Stimulated activated naive B cell treated with anti-CD40 and anti-IgM and Interleukin-4, amounts not matched to agents 10 μg/mL and 1 μg/mL and 100 μg/mL, for 72 hours (primary cell): Measurements from ENCODE around the gene HSPA4L.

Experiments used
- ATAC-seq, 2 donors: fragments of 150-1000 bp; cut with Tn5 transposase; replicated peaks; 2 replicates each; pipeline ENCODE4 v1.10.0; 2021; ENCODE audit warnings: moderate library complexity in 1 of 2
- DNase-seq: peaks from one replicate; pipeline ENCODE4 v3.0.0; 2021
- H3K27ac Mint-ChIP-seq: one replicate; pipeline ENCODE4 v1.8.0; 2022; ENCODE audit warnings: mild to moderate bottlenecking, mixed read lengths
- H3K27me3 Mint-ChIP-seq, 2 donors: one replicate each; pipeline ENCODE4 v1.8.0; 2022; ENCODE audit warnings: mixed read lengths in 2 of 2
- H3K36me3 Mint-ChIP-seq, 2 donors: one replicate each; pipeline ENCODE4 v1.8.0; 2022; ENCODE audit warnings: mixed read lengths in 2 of 2, mild to moderate bottlenecking in 1 of 2
- H3K4me1 Mint-ChIP-seq, 2 donors: one replicate each; pipeline ENCODE4 v1.8.0; 2022; ENCODE audit warnings: mixed read lengths in 2 of 2, mild to moderate bottlenecking in 1 of 2
- H3K4me3 Mint-ChIP-seq, 2 donors: one replicate each; pipeline ENCODE4 v1.8.0; 2022; ENCODE audit warnings: mild to moderate bottlenecking in 2 of 2, mixed read lengths in 2 of 2, moderate library complexity in 1 of 2
- H3K9me3 Mint-ChIP-seq, 2 donors: one replicate each; pipeline ENCODE4 v1.8.0; 2022; ENCODE audit warnings: mixed read lengths in 2 of 2, mild to moderate bottlenecking in 1 of 2

Gene HSPA4L

DNA sequence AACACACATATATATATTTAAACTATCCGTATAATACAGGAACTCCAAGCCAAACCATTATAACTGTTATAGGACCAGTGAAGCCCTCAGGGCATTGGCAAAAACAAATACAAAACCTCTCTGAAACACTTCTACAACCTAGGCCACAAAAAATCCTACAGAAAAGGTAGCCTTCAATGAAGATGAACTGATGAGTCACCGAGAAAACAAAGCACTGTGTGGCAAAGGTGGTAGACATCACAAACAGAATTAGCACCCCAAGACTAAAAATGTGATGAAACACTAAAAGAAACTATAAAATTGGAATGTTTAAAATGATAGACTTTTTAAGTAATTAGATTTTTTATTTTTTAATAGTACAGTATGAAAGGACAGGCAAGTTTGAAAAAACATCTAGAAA, 5.5 kb upstream of the HSPA4L start:
- peaks cover 37 to 70% of the 10 kb centered on the region in 2 donors for H3K27me3 Mint-ChIP-seq
- H3K4me1 Mint-ChIP-seq, result peaks cover 2 to 12% of the 10 kb centered on the region in 2 donors
- peaks cover 2 to 4% of the 10 kb centered on the region in 2 donors for H3K36me3 Mint-ChIP-seq
- DNase-seq, result no peak
- H3K4me3 Mint-ChIP-seq, result no peak overlapping the region
- no peak for ATAC-seq
- H3K27ac Mint-ChIP-seq, result no peak overlapping the region
- H3K9me3 Mint-ChIP-seq, result peaks cover 2 to 4% of the 10 kb centered on the region in 2 donors

DNA sequence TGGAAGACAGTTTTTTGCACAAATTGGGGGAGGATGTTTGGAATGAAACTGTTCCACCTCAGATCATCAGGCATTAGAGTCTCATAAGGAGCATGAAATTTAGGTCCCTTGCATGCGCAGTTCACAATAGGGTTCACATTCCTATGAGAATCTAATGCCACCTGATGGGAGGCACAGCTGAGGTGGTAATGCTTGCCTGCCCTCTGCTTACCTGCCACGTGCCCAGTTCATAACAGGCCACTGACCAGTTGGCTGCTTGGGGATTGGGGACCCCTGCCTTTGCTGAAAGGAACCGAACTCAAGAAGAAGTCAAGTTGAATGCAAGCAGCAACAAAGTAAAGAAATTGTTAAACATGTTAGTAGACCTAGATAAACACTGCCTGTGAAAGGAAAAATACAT, 4.6 kb upstream of the HSPA4L start:
- Mint-ChIP-seq H3K36me3 (peaks cover 2 to 4% of the 10 kb centered on the region in 2 donors), H3K27ac (no peak overlapping the region), H3K27me3 (peaks cover 37 to 65% of the 10 kb centered on the region in 2 donors), H3K9me3 (peaks cover 2 to 4% of the 10 kb centered on the region in 2 donors), H3K4me3 (no peak overlapping the region), H3K4me1 (peaks cover 5 to 19% of the 10 kb centered on the region in 2 donors)
- no peak for ATAC-seq
- no peak for DNase-seq

DNA sequence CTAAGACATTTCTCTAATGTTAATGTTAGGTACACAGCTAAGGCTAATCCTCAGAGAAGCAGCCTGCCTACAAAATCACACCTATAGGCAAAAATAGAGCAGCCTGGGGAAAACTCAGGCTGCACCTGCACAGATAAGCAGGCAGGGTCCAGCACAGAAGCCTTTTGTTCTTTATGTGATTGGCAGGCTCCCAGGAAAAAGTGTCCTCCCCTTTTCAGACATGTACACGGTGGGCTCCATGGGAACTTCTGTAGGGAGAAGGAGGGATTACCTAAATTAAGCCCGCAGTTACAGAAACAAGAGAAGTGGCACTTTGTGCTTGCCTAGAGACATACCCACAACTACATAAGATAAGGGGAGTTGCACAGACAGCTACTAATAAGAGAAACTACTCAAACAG, 4.0 kb upstream of the HSPA4L start:
- DNase-seq, result no peak
- Mint-ChIP-seq H3K9me3 (peaks cover 2 to 4% of the 10 kb centered on the region in 2 donors), H3K36me3 (peaks cover 2 to 4% of the 10 kb centered on the region in 2 donors), H3K27ac (no peak overlapping the region), H3K27me3 (peaks cover 36 to 65% of the 10 kb centered on the region in 2 donors), H3K4me3 (no peak overlapping the region), H3K4me1 (peaks cover 10 to 25% of the 10 kb centered on the region in 2 donors)
- no peak for ATAC-seq

DNA sequence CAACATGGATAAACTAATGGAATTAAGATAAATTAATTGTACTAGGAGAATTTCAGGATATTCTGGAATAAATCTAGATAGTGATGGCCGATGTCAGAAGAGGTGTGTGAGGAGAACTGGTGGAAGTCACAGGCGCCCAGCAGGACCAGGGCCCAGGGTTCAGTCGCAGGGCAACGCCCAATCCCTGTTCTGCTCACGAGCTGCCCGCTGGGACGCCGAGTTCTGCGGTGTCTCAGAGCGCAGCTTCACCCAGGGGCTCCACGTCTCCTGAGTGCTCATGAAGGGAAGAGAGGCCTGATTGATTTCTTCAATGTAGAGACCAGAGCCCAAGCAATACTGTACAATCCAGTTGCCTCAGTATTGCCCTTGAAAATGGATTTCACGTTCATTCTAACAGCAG, 1.5 kb upstream of the HSPA4L start:
- Mint-ChIP-seq H3K27ac (no peak overlapping the region), H3K27me3 (peaks cover 43 to 72% of the 10 kb centered on the region in 2 donors), H3K4me3 (no peak overlapping the region)

DNA sequence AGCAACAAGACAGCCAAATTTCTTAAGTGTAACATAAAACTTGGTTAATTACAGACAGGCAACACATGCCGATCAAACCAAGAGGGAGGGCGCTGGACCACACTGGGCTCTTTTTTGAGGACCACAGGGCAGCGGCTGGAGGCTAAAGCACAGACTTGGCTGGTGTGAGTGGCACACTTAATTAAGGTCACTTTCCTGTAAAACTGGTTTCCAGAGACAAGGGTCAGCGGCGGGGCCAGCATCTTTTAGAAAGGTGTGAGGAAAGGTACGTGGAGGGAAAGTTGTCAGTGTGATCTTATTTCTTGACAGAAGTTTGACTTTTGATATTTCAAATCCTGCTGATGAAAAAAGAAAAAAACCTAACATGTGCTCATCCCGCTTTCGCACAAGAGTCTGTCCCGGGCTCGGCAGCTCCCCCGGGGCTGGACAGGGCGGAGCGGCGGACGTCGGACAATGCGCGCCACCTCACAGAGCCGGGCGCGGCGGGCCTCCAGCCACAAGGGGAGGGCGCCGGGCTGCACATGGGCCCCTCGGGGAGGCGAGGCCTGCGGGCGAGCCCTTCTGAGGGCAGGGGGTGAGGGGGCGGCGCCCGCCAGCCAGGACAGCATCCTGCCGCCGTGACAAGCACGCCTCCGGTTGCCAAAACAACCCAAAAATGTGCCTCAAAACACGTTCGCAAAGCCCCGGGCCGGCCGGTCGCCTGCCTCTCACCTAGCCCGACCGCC, 660 bp upstream of the HSPA4L start:
- H3K9me3 Mint-ChIP-seq, result peaks cover 2 to 4% of the 10 kb centered on the region in 2 donors
- peak overlapping the region; percentile 82 to 86 for H3K4me3 Mint-ChIP-seq
- H3K27ac Mint-ChIP-seq, result peak overlapping the region; percentile 69
- DNase-seq (no peak), ATAC-seq (peak; percentile 29 to 41)
- peaks cover 2 to 4% of the 10 kb centered on the region in 2 donors for H3K36me3 Mint-ChIP-seq
- H3K27me3 Mint-ChIP-seq, result peaks cover 40 to 68% of the 10 kb centered on the region in 2 donors
- H3K4me1 Mint-ChIP-seq, result peaks cover 11 to 34% of the 10 kb centered on the region in 2 donors

More for the DNA sequence above, 1.5 kb upstream of the HSPA4L start:
- DNase-seq (no peak), ATAC-seq (no peak)
- H3K9me3 Mint-ChIP-seq, result peaks cover 2 to 4% of the 10 kb centered on the region in 2 donors
- peaks cover 2 to 4% of the 10 kb centered on the region in 2 donors for H3K36me3 Mint-ChIP-seq
- H3K4me1 Mint-ChIP-seq, result peaks cover 11 to 34% of the 10 kb centered on the region in 2 donors

DNA sequence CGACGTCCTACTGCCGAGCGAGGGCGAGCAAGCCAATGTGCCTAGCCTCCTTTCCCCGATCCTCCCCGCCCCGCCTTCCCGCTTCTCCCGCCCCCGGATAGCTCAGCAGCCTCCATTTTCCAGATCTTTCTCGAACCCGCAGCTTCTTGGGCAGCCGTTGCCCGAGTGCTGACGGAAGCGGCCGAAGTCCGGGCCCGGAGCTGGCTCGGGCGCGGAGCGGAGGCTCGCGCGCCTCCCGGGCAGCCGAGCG, 172 bp upstream of the HSPA4L start:
- Mint-ChIP-seq H3K4me3 (peak overlapping the region; percentile 82 to 86), H3K4me1 (peaks cover 11 to 34% of the 10 kb centered on the region in 2 donors), H3K27me3 (peaks cover 40 to 64% of the 10 kb centered on the region in 2 donors), H3K9me3 (peaks cover 2 to 4% of the 10 kb centered on the region in 2 donors), H3K27ac (peak overlapping the region; percentile 59), H3K36me3 (peaks cover 2 to 4% of the 10 kb centered on the region in 2 donors)
- DNase-seq (no peak), ATAC-seq (peak; percentile 81 to 82)

DNA sequence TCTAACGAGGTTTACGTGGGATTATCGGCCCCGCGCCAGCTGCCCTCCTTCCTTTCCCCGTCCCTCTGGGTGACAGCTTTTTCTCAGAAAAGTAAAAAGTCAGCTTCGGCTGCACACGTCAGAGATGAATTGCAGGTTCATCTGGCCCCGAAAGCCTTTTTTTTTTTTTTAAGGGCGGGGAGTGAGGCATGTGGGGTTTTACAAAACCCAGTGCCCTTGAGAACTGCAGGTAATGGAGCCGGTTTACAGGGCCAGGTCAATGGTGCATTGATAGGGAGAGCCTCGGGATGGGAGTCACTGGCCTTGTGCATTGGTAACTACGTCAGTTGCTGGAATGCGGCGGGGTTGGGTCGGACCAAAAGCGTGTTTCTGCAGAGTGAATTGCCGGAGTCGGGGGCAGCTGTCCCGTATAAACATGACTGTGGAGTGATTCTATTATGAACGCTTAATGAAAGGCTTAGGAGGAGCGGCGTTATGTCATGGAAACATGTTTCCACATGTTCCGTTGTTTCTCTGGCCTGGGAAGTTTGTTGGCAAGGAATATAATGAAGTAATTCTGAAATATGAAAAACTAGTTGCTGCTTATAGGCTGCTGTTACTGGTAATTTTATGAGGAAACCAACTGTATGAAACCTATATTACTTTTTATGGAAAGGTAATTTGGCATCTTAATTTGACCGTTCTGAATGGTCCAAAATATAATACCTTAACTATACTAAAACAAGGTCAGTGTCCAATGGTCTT, 1.1 kb downstream of the HSPA4L start:
- Mint-ChIP-seq H3K9me3 (peaks cover 2 to 4% of the 10 kb centered on the region in 2 donors), H3K4me1 (peaks cover 11 to 34% of the 10 kb centered on the region in 2 donors), H3K27ac (peak overlapping the region; percentile 85), H3K36me3 (peaks cover 2 to 4% of the 10 kb centered on the region in 2 donors), H3K4me3 (peak overlapping the region; percentile 82 to 86), H3K27me3 (peaks cover 32 to 55% of the 10 kb centered on the region in 2 donors)
- ATAC-seq (peak in 1 of 2 donors; percentile 54), DNase-seq (no peak)

DNA sequence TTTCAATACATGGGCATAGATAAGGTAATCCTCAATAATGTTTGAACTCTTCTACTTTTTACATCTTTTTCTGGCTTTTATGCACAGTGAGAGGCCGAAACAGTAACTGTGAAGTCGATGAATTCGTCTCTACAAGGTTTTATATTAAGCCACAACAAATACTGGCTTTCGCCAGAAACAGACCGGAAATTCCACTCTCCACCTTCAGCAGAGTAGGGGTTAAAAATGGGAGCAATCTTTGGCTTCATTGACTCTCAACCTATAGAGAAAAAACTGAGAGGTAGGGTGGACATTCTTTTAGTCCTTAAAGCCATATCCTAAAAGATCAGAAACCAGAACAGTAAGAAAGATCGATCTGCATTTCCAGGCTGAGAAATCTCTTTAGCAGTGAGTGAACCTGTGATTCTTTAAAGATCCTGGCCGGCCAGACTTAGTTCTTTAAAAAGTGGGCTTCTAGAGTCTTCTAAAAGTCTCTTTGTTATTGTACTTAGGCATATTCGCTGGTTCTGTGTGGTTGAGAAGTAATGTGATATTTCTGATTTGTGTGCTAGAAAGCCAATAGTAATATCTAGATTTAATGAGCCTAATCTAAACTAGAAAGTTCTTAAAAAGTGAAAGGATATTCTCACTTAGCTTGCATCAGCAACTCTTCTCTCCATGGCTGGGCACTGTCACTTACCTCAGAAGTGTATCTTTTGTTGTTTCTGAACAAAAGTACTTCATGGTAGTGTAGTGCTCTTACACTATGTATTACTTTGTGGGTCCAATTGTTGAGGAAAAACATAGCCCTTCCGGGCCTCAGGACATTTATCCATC, 2.0 kb downstream of the HSPA4L start:
- Mint-ChIP-seq H3K4me3 (no peak overlapping the region), H3K27ac (no peak overlapping the region), H3K4me1 (peaks cover 11 to 34% of the 10 kb centered on the region in 2 donors), H3K36me3 (peaks cover 2 to 4% of the 10 kb centered on the region in 2 donors), H3K9me3 (peaks cover 2 to 4% of the 10 kb centered on the region in 2 donors), H3K27me3 (peaks cover 33 to 55% of the 10 kb centered on the region in 2 donors)
- DNase-seq (no peak), ATAC-seq (no peak)

DNA sequence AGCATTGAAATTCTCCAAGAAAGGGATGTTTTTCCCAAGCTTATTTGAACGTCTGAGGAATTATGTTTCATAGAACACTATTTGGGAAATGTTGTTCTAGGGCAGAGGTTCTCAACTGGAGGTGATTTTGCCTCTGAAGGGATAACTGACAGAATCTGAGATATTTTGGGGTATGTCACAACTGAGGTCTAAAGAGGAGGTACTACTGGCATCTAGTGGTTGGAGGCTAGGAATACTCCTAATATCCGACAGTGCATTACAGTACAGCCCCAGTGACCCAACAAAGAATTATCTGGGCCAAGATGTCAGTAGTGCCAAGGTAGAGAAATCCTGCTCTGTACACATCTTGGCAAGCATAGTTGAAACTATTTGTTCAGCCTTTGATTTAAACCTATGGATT, 6.4 kb downstream of the HSPA4L start:
- Mint-ChIP-seq H3K9me3 (no peaks in the 10 kb centered on the region), H3K27ac (no peak overlapping the region), H3K36me3 (no peaks in the 10 kb centered on the region), H3K27me3 (peaks cover 34 to 39% of the 10 kb centered on the region in 2 donors), H3K4me3 (no peak overlapping the region), H3K4me1 (peaks cover 0 to 5% of the 10 kb centered on the region in 2 donors)
- ATAC-seq (peak; percentile 38 to 65), DNase-seq (no peak)

DNA sequence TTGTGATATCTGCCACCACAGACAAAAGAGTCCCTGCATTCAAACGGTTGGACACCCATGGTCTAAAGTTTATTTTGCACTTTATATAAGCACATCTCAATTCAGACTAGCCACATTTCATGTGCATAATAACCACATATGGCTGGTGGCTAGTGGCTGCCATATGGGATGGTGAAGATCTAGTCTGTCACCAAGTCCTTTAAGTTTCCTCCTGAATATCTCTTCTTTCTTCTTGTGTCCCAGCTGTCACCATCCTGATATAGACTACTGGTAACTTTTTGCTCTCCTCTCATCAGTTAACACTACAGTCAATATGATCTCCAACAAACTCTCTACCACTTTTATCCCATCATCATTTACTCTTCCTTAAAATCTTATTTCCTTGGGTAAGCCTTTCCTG, 9.3 kb downstream of the HSPA4L start:
- no peak overlapping the region for H3K4me3 Mint-ChIP-seq
- H3K27me3 Mint-ChIP-seq, result peaks cover 25 to 38% of the 10 kb centered on the region in 2 donors
- DNase-seq, result no peak
- H3K27ac Mint-ChIP-seq, result no peak overlapping the region
- peaks cover 0 to under 1% of the 10 kb centered on the region in 2 donors for H3K9me3 Mint-ChIP-seq
- ATAC-seq, result no peak
- no peaks in the 10 kb centered on the region for H3K4me1 Mint-ChIP-seq
- no peaks in the 10 kb centered on the region for H3K36me3 Mint-ChIP-seq

DNA sequence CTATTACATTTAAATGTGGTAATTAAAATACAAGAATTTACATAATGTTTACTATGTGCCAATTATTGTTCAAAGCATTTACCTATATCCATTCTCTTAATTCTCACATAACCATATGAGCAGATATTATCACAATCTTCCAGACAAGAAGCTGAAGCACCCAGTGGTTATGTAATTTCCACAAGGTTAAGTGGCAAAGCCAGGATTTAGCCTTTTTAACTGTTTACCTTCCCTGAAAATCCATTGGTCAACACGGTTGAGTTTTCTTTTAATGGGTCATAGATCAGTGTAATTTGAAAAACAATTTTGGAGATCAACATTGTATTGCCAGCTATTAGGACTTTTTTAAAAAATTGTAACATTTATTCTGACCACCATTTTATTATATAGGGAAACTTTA, 11.4 kb downstream of the HSPA4L start:
- DNase-seq, result no peak

DNA sequence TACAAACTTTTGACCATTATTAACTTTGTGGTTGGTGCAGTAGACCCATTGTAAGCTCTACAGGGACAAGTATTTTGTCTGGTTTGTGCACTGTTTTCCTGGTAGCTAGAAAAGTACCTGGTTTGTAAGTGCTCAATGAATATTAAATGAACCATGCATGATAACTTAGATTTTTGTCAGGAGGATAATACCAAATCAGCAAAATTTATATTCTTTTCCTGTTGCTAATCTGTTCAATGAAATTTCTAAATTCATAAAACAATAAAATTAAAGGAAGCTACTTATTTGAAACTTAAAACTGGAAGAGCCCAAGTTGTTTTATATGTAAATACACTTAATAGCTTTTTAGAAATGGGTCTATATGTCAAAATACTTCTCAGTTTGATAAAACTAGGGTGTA, 17.6 kb downstream of the HSPA4L start:
- no peak overlapping the region for H3K27ac Mint-ChIP-seq
- DNase-seq (no peak), ATAC-seq (no peak)
- peaks cover 8 to 9% of the 10 kb centered on the region in 2 donors for H3K27me3 Mint-ChIP-seq
- H3K4me3 Mint-ChIP-seq, result no peak overlapping the region
- H3K4me1 Mint-ChIP-seq, result no peaks in the 10 kb centered on the region
- H3K9me3 Mint-ChIP-seq, result peaks cover 2 to 3% of the 10 kb centered on the region in 2 donors
- H3K36me3 Mint-ChIP-seq, result no peaks in the 10 kb centered on the region

More for the DNA sequence above, 11.4 kb downstream of the HSPA4L start:
- no peaks in the 10 kb centered on the region for H3K4me1 Mint-ChIP-seq
- no peak for ATAC-seq
- peaks cover 22 to 34% of the 10 kb centered on the region in 2 donors for H3K27me3 Mint-ChIP-seq
- no peaks in the 10 kb centered on the region for H3K36me3 Mint-ChIP-seq
- no peak overlapping the region for H3K4me3 Mint-ChIP-seq
- H3K9me3 Mint-ChIP-seq, result peaks cover 2 to 3% of the 10 kb centered on the region in 2 donors
- no peak overlapping the region for H3K27ac Mint-ChIP-seq

DNA sequence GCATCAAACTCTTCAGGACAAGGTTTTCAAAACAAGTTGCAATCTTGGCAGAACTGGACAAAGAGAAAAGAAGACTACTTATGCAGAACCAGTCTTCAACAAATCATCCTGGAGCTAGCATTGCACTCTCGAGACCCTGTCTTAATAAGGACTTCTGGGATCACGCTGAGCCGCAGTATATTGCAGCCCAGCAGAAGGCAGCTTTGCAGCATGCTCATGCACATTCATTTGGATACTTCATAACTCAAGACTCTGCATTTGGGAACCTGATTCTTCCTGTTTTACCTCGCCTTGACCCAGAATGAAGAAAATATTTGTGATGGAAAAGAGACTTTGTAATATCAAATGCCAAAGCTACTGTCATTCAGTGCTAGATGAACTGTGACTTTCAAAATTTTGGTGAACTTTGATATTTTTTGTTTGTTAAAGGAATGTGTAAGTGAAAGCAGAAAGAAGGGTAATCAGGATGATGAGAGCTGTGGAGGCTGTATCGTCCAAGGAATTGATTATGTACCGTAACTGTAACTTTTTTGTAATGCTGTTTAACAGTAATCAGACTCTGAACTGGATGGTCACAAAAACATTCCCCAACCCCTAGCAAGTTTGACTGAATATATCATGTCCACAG, 27.2 kb downstream of the HSPA4L start:
- no peaks in the 10 kb centered on the region for H3K9me3 Mint-ChIP-seq
- H3K36me3 Mint-ChIP-seq, result no peaks in the 10 kb centered on the region
- H3K4me3 Mint-ChIP-seq, result no peak overlapping the region
- H3K4me1 Mint-ChIP-seq, result no peaks in the 10 kb centered on the region
- DNase-seq (no peak), ATAC-seq (no peak)
- H3K27me3 Mint-ChIP-seq, result no peaks in the 10 kb centered on the region
- H3K27ac Mint-ChIP-seq, result no peak overlapping the region

DNA sequence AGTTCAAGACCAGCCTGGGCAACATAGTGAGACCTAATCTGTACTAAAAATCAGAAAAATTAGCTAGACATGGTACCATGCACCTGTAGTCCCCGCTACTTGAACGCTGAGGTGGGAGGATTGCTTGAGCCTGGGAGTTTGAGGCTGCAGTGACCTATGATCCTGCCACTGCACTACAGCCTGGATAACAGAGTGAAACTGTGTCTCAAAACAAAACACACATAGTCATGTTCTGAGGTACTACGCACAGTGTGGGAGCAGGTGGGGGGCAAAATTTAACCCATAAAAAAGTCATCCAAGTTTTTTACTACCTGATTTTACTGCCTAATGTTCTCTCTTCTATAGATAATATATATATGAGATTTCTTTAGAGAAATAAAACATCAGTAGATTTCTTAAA, 28.4 kb downstream of the HSPA4L start:
- Mint-ChIP-seq H3K36me3 (no peaks in the 10 kb centered on the region), H3K4me3 (no peak overlapping the region), H3K4me1 (no peaks in the 10 kb centered on the region), H3K9me3 (no peaks in the 10 kb centered on the region), H3K27me3 (no peaks in the 10 kb centered on the region), H3K27ac (no peak overlapping the region)
- DNase-seq (no peak), ATAC-seq (no peak)
